ENCODE data around the gene RTL10. TPM values are rescaled to one million over a fixed set of nuclear protein-coding genes. Genes with fewer than 3 reads are reported as not detected.

Gene RTL10
- polyA plus RNA-seq, 12 donors, result 9.6 to 19.7 (median 12.1) TPM; not detected in 1

DNA sequence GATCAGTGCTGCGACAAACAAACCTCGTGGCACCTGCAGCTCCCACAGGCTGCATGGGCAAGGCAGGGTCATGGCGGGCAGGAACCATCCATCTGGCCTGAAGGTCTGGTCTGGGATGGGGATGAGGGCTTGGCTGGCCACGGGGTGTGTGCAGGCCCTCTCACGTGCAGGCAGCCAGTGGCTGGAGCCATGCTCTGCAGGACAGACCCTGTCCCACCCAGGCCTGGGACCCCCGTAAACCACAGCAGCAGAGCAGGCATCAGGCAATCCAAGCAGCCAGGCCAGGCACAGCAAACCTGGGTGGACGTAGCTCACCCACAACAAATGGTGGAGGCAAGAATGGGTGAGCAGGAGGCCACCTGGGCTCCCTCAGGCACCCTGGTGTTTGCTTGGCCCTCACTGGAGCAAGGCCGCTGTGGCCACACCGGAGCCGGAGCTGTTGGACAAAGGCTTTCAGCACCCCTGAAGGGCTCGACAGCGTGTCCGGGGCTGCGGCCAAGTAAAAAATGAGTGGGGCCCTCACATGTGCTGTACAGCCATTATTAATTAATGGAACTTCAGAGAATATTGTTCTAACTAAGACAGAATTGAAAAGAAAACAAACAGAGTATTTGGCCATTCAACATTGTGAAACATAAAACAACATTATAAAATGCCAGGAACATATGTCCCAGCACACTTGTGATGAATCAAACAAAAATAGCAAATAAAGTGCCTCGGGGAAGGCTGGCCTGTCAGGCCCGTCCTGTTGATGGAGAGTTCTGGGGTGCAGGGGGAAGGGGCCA, 24.0 kb upstream of the RTL10 start:
- no peak for DNase-seq

DNA sequence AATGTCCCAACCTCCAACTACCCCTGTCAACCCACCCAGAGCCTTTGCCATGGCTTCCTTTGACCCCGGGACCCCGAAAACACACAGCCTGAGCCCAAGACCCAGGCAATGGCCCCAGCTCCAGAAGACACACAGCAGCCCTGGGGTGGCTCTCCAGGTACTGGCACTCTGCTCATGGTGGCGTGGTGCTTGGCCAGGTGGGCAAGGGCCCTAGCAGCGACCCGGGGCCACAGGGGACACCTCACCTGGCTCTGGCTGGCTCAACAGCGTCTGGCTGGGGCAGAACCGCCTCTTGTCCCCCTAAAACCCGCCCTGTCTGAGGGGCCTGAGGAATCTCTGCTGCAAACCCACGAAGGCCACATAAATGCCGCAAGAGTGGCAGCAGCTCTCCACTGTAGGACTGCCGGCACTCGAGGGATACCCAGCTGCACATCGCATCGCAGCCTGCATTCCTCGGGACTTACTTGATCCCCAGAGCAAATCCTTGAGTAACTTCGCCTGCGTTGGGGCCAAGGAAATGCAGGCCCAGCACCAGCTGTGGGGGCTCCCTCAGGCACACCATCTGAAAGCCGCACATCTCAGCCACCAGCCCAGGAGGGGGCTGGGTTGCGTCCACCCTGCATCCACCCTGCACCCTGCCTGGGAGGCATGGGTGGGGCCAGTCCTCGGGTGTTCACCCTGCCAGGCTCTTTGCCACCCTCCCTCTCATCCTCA, 23.1 kb upstream of the RTL10 start:
- no peak for DNase-seq

GRCh38 chr22:19876941-19877625, 22.4 kb upstream of the RTL10 start:
- no peak for DNase-seq

- no peak for DNase-seq
Observed at GRCh38 chr22:19876314-19876940, 21.8 kb upstream of the RTL10 start.

DNA sequence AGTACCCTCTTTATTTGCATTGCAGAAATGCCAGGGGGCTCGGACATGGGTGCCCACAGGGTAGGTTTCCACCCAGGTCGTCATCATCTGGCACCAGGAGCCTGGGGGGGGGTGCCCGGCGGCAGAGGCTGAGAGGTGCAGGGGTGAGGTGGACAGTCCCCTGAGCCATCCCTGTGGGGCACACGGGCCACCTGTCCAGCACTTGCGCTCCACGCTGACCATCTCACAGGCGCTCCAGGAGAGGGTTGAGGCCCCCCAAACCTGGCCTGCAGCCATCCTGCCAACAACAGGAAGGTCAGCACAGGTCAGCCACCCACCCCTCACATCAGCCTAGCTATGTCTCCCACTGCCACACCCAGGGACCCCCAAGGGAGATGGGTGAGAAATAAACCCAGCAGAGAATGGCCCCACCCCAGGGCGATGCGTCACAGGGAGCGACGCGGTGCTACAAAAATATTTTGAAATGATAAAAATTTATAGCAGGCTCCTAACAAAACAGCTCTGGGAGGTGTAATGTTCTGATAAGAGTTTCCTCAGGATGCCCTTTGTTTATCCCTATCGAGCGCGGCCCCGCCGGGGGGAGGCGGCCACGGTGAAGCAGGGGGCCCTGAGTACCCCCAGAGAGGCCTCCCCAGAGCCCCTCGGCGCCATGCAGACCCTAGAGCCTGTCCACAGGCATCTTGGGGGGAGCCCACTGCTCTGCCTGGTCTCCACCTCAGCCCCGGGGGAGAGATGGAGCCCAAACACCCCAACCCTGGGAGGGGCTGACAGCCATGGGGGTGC, 21.0 kb upstream of the RTL10 start:
- no peak for DNase-seq

GRCh38 chr22:19875061-19875530, 20.4 kb upstream of the RTL10 start:
- no peak for DNase-seq

GRCh38 chr22:19874307-19875060, 19.8 kb upstream of the RTL10 start:
- DNase-seq, result no peak

DNA sequence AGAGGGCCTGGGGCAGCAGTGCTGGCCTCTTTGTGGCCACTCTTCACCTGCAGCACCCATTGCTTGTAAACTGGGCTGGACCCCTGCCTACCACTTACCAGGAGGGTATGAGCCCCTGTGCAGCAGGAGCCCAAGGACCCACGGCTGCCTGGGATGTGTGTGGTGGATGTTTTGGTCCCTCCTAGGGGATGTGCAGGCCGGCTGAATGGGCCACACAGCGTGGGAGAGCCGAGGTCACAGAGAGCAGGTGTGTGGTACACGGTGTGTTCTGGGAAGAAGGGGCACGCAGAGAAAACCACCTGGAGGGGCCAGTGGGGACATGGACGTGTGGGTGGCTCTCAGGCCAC, 19.3 kb upstream of the RTL10 start:
- DNase-seq, result no peak

- DNase-seq, result no peak
Observed at GRCh38 chr22:19873138-19873959, 18.7 kb upstream of the RTL10 start.

- no peak for DNase-seq
Observed at GRCh38 chr22:19872779-19873137, 18.1 kb upstream of the RTL10 start.

- DNase-seq, result no peak
Observed at GRCh38 chr22:19871845-19872778, 17.4 kb upstream of the RTL10 start.

DNA sequence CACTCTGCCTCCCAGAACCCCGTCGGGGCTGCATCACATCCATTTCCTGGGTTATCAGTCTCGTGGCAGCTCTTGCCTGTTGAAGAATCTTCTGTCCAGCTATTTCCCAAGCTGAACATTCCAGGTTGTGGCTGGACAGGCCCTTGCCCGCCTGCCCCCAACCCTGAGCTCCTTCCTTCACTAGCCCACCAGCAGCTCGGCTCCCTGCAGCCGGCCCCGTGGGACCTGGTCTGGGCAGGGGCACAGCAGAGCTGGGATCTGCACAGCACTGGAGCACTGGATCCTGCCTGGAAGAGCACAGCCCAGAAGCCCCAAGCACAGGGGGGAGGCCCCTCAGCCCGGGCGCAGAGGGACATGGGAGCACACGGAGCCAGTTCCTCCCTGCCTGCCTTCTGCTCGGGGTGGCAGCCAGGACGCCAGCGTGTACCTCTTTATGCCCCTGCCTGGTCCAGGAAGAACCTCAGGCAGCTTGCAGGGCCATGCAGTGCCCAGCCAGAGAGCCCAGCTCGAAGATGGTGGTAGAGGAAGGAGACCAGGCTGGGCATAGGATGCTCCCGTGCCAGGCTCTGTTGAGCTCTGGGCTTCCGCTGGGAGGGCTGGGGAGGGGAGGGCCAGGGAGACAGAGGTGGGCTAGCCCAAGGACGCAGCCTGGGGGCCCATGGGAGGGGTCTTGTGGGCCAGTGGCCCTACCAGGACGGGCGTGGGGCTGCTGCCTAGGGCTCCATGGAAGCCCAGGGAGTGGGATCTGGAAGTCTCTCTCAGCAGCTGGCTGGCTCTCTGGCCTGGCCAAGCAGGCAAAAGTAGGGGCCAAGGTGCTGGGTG, 16.6 kb upstream of the RTL10 start:
- DNase-seq, result no peak

GRCh38 chr22:19870153-19871022, 15.7 kb upstream of the RTL10 start:
- DNase-seq, result no peak

DNA sequence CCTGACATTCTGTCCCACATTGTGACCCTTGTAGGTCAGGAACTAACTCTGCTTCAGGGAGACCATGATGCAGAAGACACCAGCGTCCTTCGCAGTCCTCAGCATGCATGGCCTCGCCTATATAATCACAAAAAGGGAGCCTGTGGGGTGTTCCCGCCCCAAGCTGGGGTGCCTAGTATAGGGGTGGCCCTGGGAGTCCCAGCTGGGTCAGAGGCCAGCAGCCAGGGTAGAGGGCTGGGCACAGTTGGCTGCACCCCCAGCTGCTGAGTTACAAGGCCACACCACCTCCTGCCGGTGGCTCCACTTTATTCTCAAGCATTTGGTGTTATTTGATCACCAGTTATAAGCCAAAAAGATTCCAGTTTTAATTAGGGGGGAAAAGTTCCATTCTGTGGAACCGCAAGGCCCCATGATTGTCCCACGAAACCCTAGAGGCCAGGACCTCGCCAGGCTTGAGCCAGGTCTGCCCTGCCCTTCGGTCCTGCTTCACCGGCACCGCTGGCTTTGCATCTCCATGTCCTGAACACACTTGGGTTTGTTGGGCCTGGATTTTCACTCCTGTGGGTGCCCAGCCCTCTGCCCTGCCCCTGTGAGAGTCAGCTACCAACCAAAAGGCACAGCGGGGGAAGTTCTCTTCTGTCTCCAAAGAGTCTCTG, 15.0 kb upstream of the RTL10 start:
- DNase-seq, result no peak

GRCh38 chr22:19868773-19869471, 14.2 kb upstream of the RTL10 start:
- no peak for DNase-seq

- DNase-seq, result no peak
Observed at GRCh38 chr22:19868333-19868732, 13.7 kb upstream of the RTL10 start.

Data from muscle of arm (tissue), 12 donors.